LNCaP clone FGC (cell line): Measurements from ENCODE around the gene PIGH.

Experiments used
- DNase-seq: peaks from one replicate; pipeline ENCODE4 v3.0.0-alpha.2; 2011; ENCODE audit warnings: low read depth
- H3K4me3 ChIP-seq: 2 replicates; pipeline ENCODE4 v1.5.1; 2011; ENCODE audit warnings: mild to moderate bottlenecking, low read depth, low read length, control low read depth
- CTCF ChIP-seq: IDR thresholded peaks from 2 replicates; pipeline ENCODE4 v1.5.1; 2012; ENCODE audit warnings: mild to moderate bottlenecking; ENCODE audit not compliant: control insufficient read depth, insufficient read depth; ENCODE audit errors: extremely low read depth

Gene PIGH

GRCh38 chr14:67579636-67580035 lies 20.4 kb downstream of the PIGH start:
- no peak for DNase-seq
- H3K4me3 ChIP-seq = no peak overlapping the region
- TF ChIP-seq CTCF = no peak

GRCh38 chr14:67579040-67579439 lies 21.0 kb downstream of the PIGH start:
- no peak for DNase-seq

GRCh38 chr14:67577909-67578749 lies 21.9 kb downstream of the PIGH start:
- H3K4me3 ChIP-seq = no peak overlapping the region
- no peak for TF ChIP-seq CTCF
- no peak for DNase-seq

More at GRCh38 chr14:67579040-67579439, 21.0 kb downstream of the PIGH start:
- no peak overlapping the region for H3K4me3 ChIP-seq
- no peak for TF ChIP-seq CTCF

GRCh38 chr14:67577181-67577808 lies 22.8 kb downstream of the PIGH start:
- no peak for DNase-seq
- no peak overlapping the region for H3K4me3 ChIP-seq
- TF ChIP-seq CTCF = no peak

GRCh38 chr14:67576216-67576955 lies 23.7 kb downstream of the PIGH start:
- no peak overlapping the region for H3K4me3 ChIP-seq
- DNase-seq = no peak
- TF ChIP-seq CTCF = no peak

GRCh38 chr14:67575684-67576083 lies 24.4 kb downstream of the PIGH start:
- H3K4me3 ChIP-seq = no peak overlapping the region
- no peak for TF ChIP-seq CTCF
- no peak for DNase-seq
